ENCODE data around the gene PRICKLE3.
"Not testable (repeated sequence)": the region's sequence is repeated elsewhere in the genome, so short reads cannot be mapped to it uniquely, and the experiment has no call there.

The PRICKLE3 gene

GRCh38 chrX:49175435-49176274, 10.5 kb downstream of the PRICKLE3 start:
- H3K4me3 ChIP-seq (ENCODE audit: low read depth, low read length), result no peak overlapping the region
- DNase-seq (ENCODE audit: low read depth), result no peak
- no peak for TF ChIP-seq CTCF (conservative IDR thresholded peaks at IDR 0.05; ENCODE audit: low read depth, low read length)

- H3K4me3 ChIP-seq (ENCODE audit: low read depth, low read length), result no peak overlapping the region
- DNase-seq (ENCODE audit: low read depth), result no peak
- TF ChIP-seq CTCF (conservative IDR thresholded peaks at IDR 0.05; ENCODE audit: low read depth, low read length), result no peak
Measured at GRCh38 chrX:49174723-49175122, 11.4 kb downstream of the PRICKLE3 start.

- not testable (repeated sequence) for H3K4me3 ChIP-seq (ENCODE audit: low read depth, low read length); DNase-seq (ENCODE audit: low read depth)
Measured at GRCh38 chrX:49173544-49173943, 12.6 kb downstream of the PRICKLE3 start.

GRCh38 chrX:49172280-49172780, 13.8 kb downstream of the PRICKLE3 start:
- H3K4me3 ChIP-seq (ENCODE audit: low read depth, low read length), result peak overlapping the region; percentile 68
- DNase-seq (ENCODE audit: low read depth), result peak; percentile 42
- TF ChIP-seq CTCF (conservative IDR thresholded peaks at IDR 0.05; ENCODE audit: low read depth, low read length), result no peak

GRCh38 chrX:49171752-49172279, 14.4 kb downstream of the PRICKLE3 start, which contains the start of gene PLP2:
Gene PLP2, plus strand, starts transcription at chrX:49171898. Its CDS starts 103 bp downstream, at chrX:49172001.
- DNase-seq (ENCODE audit: low read depth), result peak; percentile 51
- TF ChIP-seq CTCF (conservative IDR thresholded peaks at IDR 0.05; ENCODE audit: low read depth, low read length), result no peak
- H3K4me3 ChIP-seq (ENCODE audit: low read depth, low read length), result peak within 1 kb of the TSS; percentile 68

- no peak for DNase-seq (ENCODE audit: low read depth)
- peak overlapping the region; percentile 48 for H3K4me3 ChIP-seq (ENCODE audit: low read depth, low read length)
- TF ChIP-seq CTCF (conservative IDR thresholded peaks at IDR 0.05; ENCODE audit: low read depth, low read length), result no peak
Measured at GRCh38 chrX:49167740-49168108, 18.4 kb downstream of the PRICKLE3 start.

- peak overlapping the region; percentile 48 for H3K4me3 ChIP-seq (ENCODE audit: low read depth, low read length)
- no peak for TF ChIP-seq CTCF (conservative IDR thresholded peaks at IDR 0.05; ENCODE audit: low read depth, low read length)
- peak; percentile 61 for DNase-seq (ENCODE audit: low read depth)
Measured at GRCh38 chrX:49166914-49167739, 19.0 kb downstream of the PRICKLE3 start.
